Stimulated activated CD4-positive, alpha-beta T cell treated with anti-CD3 and anti-CD28 coated beads, Interleukin-4, amount 100 ng/mL, for 24 hours (primary cell): ENCODE measurements around the gene EFCAB13.
"Not testable (repeated sequence)": the region's sequence is repeated elsewhere in the genome, so short reads cannot be mapped to it uniquely, and the experiment has no call there.

ENCODE experiments used
- DNase-seq: peaks from one replicate; pipeline ENCODE4 v3.0.0-alpha.2; 2020

EFCAB13 gene

DNA sequence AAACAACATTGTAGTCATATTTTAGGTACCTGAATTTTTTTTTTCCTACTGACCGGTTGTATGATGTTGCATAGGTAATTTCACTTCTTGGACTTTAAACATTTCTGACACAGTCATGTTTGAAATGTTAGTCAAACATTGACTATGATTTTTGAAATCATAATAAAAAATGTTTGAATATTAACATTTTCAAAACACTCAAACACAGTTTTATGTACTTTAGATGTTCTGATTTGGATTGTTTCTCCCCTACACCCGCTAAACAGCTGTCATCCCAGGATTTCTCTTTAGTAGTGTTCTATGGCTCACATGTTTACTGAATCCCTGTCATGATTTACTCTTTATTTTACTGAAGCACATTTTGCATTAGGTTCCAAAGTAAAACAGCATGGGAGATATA, 104.2 kb downstream of the EFCAB13 start:
- no peak for DNase-seq

DNA sequence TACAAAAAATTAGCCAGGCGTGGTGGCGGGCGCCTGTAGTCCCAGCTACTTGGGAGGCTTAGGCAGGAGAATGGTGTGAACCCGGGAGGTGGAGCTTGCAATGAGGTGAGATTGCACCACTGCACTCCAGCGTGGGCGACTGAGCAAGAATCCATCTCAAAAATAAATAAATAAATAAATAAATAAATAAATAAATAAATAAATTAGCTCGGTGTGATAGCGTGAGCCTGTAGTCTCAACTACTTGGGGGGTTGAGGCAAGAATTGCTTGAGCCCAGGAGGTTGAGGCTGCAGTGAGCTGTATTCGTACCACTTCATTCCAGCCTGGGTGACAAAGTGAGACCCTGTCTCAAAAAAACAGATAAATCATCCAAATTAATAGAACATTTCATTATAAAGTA, 108.5 kb downstream of the EFCAB13 start:
- not testable (repeated sequence) for DNase-seq

DNA sequence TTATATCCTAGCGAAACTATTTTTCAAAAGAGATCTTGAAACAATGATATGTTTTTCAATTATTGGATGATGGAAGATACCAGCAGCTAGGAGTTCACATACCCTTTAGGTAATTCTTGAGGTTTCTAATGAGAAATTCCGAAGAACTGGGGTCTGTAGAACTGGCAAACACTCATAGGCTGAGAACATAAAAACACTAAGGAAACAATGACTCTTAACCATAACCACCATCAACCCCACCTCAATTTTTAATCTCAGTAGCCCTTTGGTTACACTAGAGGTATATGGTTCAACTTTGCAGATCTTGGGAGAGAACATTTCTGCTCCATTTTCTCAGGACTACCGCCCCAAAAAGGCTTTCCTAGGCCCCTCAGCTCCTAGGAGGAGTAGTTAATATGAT, 141.4 kb downstream of the EFCAB13 start:
- no peak for DNase-seq

DNA sequence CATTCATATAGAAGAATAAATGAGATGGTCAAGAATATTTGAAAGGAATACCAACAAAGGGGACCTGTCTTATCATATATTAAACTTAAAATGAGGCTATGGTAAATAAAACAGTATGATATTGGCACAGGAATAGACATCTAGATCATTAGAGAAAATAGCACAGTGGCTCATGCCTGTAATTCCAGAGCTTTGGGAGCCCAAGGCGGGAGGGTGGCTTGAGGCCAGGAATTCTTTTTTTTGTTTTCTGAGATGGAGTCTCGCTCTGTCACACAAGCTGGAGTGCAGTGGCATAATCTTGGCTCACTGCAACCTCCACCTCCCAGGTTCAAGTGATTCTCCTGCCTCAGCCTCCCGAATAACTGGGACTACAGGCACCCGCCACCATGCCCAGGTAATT, 143.2 kb downstream of the EFCAB13 start:
- DNase-seq: not testable (repeated sequence)

DNA sequence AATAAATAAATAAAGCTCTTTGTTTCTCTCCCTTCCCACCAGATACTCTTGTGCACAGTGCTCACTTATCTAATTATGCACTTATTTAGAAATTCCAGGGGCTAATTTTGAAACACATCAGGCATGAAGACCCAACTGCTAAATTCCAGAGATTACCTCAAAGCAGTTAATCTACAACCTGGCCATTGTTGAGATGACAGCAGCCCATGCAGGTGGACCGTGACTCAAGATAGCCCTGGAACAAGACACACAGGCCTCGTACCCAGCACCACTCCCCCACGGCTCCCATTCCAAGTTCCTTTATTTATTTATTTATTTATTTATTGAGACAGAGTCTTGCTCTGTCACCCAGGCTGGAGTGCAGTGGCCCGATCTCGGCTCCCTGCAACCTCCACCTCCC, 147.1 kb downstream of the EFCAB13 start:
- no peak for DNase-seq

DNA sequence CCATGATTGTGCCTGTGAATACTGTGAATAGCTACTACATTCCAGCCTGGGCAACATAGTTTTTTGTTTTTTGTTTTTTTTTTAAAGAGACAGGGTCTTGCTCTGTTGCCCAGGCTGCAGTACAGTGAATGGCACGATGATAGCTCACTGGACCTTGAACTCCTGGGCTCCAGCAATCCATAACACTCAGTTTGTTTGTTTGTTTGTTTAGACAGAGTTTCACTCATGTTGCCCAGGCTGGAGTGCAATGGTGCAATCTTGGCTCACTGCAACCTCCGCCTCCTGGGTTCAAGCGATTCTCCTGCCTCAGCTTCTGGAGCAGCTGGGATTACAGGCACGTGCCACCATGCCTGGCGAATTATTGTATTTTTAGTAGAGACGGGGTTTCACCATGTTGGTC, 148.3 kb downstream of the EFCAB13 start:
- DNase-seq: not testable (repeated sequence)
